ENCODE measurements around the gene BIRC2. TPM values are rescaled to one million over a fixed set of nuclear protein-coding genes. Genes with fewer than 3 reads are reported as not detected.

The BIRC2 gene
- total RNA-seq, 1 experiment from 2014 or later, result 36.1 TPM

DNA sequence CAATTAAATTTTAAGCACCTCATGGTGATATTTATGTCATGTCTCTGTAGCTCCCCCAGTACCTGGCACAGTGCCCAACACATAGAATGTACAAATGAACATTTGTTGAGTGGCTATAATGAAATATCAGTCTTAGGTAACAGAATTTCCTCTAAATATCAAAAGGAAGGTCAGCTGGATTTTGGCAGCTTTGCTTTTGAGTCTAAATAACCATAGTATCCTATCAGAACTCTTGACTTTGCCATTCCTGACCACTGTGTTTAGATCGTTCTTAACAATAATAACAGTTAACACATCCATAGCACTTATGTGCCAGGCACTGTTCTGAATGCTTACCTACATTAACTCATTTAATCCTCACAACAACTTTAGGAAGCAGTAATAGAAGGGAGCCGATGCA is 79.0 kb downstream of the BIRC2 start:
- Histone ChIP-seq H3K4me1 (ENCODE audit: insufficient read depth, low read length) (no peaks in the 10 kb centered on the region), H3F3A (ENCODE audit: low read length, unreplicated experiment) (no peaks in the 10 kb centered on the region), H4K20me1 (ENCODE audit: low read length) (no peaks in the 10 kb centered on the region; the same call in 1 of the 2 replicates), H3K79me2 (ENCODE audit: low read length) (peaks cover 45% of the 10 kb centered on the region), H3K4me2 (ENCODE audit: low read length) (no peak overlapping the region), H2AFZ (ENCODE audit: low read length) (no peak overlapping the region), H3K9me2 (replicated peaks; ENCODE audit: low read length) (no peaks in the 10 kb centered on the region), H3K9ac (ENCODE audit: low read length) (no peak overlapping the region), H3K4me3 (ENCODE audit: low read length) (no peak overlapping the region), H3K27ac (ENCODE audit: low read length) (no peak overlapping the region), H3K9me3 (ENCODE audit: low read length) (no peaks in the 10 kb centered on the region), H3K27me3 (ENCODE audit: low read length) (no peaks in the 10 kb centered on the region), H3K36me3 (ENCODE audit: low read depth, low read length) (no peaks in the 10 kb centered on the region)
- ChIA-PET POLR2A (ENCODE audit: unreplicated experiment) (interaction anchor here (0.7 kb wide), 1 partner anchor 511 kb away, joined by 49 read pairs; the partner anchor contains the start of gene CEP126), CTCF (no interaction called here)
- no TSS peak for BruUV-seq (replicated peaks)
- intact Hi-C loops (cut with micrococcal nuclease), result no loop called here
- TF ChIP-seq EZH2 (IDR thresholded peaks at IDR 0.05; ENCODE audit: low read length, unreplicated experiment) (no peak), EZH2phosphoT487 (IDR thresholded peaks at IDR 0.05; ENCODE audit: borderline replicate concordance, low read length) (no peak)
- TF ChIP-seq, protein P1, sequence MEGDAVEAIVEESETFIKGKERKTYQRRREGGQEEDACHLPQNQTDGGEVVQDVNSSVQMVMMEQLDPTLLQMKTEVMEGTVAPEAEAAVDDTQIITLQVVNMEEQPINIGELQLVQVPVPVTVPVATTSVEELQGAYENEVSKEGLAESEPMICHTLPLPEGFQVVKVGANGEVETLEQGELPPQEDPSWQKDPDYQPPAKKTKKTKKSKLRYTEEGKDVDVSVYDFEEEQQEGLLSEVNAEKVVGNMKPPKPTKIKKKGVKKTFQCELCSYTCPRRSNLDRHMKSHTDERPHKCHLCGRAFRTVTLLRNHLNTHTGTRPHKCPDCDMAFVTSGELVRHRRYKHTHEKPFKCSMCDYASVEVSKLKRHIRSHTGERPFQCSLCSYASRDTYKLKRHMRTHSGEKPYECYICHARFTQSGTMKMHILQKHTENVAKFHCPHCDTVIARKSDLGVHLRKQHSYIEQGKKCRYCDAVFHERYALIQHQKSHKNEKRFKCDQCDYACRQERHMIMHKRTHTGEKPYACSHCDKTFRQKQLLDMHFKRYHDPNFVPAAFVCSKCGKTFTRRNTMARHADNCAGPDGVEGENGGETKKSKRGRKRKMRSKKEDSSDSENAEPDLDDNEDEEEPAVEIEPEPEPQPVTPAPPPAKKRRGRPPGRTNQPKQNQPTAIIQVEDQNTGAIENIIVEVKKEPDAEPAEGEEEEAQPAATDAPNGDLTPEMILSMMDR (conservative IDR thresholded peaks at IDR 0.05; ENCODE audit: low read depth, low read length), result no peak
- ATAC-seq, result no peak
- no peak for DNase-seq

DNA sequence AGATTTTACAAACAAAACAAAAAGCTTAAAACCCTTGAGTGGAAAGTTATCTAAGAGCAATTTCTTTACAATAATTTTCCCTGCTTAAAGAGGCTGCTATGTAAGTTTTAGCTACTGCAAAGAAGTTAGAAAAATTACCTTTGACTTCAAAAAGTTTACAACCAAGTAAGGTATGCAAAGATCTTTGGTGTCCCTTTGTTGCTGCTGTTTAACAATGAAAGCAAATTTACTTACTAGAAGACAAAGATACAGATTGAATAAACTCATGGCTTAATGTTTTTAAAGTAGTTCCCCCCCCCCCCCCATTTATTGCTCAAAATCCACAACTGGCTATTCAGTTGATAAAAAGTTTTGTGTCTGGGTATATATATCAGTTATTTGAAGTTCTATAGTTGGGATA is 79.6 kb downstream of the BIRC2 start:
- Histone ChIP-seq H3K9ac (ENCODE audit: low read length) (no peak overlapping the region), H3K36me3 (ENCODE audit: low read depth, low read length) (peaks cover 3% of the 10 kb centered on the region; the same call in 1 of the 2 replicates), H2AFZ (ENCODE audit: low read length) (no peak overlapping the region), H3K79me2 (ENCODE audit: low read length) (peaks cover 46% of the 10 kb centered on the region), H3K4me3 (ENCODE audit: low read length) (no peak overlapping the region), H3K27me3 (ENCODE audit: low read length) (no peaks in the 10 kb centered on the region), H3K4me1 (ENCODE audit: insufficient read depth, low read length) (no peaks in the 10 kb centered on the region), H3K4me2 (ENCODE audit: low read length) (no peak overlapping the region), H3F3A (ENCODE audit: low read length, unreplicated experiment) (no peaks in the 10 kb centered on the region), H3K27ac (ENCODE audit: low read length) (no peak overlapping the region), H3K9me3 (ENCODE audit: low read length) (no peaks in the 10 kb centered on the region), H4K20me1 (ENCODE audit: low read length) (no peaks in the 10 kb centered on the region; the same call in 1 of the 2 replicates), H3K9me2 (replicated peaks; ENCODE audit: low read length) (no peaks in the 10 kb centered on the region)
- BruUV-seq (replicated peaks), result no TSS peak
- ATAC-seq (no peak), DNase-seq (no peak)
- ChIA-PET CTCF (no interaction called here), POLR2A (ENCODE audit: unreplicated experiment) (interaction anchor here (0.7 kb wide), 2 partner anchors 114 to 512 kb away, joined by 15 to 49 read pairs; partner anchors contain the start of gene CEP126)
- TF ChIP-seq EZH2phosphoT487 (IDR thresholded peaks at IDR 0.05; ENCODE audit: borderline replicate concordance, low read length) (no peak), EZH2 (IDR thresholded peaks at IDR 0.05; ENCODE audit: low read length, unreplicated experiment) (no peak)
- TF ChIP-seq, protein P1 (conservative IDR thresholded peaks at IDR 0.05; ENCODE audit: low read depth, low read length), result no peak
- intact Hi-C loops (cut with micrococcal nuclease), result no loop called here

DNA sequence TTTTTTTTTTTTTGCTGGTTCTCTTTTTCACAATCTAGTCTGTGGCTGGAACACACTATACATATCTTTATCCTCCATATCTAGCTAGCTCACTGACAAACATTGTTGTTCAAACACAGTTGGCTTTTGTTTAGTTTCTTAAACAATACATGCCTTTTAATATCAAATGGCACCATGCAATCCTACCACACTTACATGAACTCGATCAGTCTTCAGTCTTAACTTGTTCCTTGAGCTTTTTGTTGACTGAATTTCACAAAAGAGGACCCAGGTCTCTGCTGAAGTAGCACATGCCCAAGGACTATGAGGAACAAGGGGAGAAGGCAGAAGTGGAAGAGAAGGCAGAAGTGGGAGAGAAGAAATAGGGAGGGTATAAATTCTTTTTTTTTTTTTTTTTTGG is 80.1 kb downstream of the BIRC2 start:
- H3K9me3 ChIP-seq (ENCODE audit: low read length), result no peaks in the 10 kb centered on the region
- intact Hi-C loops (cut with micrococcal nuclease), result no loop called here
- H3F3A ChIP-seq (ENCODE audit: low read length, unreplicated experiment), result no peaks in the 10 kb centered on the region
- H3K9me2 ChIP-seq (replicated peaks; ENCODE audit: low read length), result no peaks in the 10 kb centered on the region
- ChIA-PET CTCF (no interaction called here), POLR2A (ENCODE audit: unreplicated experiment) (interaction anchor here (0.7 kb wide), 1 partner anchor 114 kb away, joined by 15 read pairs; no protein-coding TSS in a partner anchor)
- peaks cover 42% of the 10 kb centered on the region for H3K79me2 ChIP-seq (ENCODE audit: low read length)
- H3K9ac ChIP-seq (ENCODE audit: low read length), result no peak overlapping the region
- BruUV-seq (replicated peaks), result no TSS peak
- no peak for TF ChIP-seq EZH2 (IDR thresholded peaks at IDR 0.05; ENCODE audit: low read length, unreplicated experiment)
- TF ChIP-seq EZH2phosphoT487 (IDR thresholded peaks at IDR 0.05; ENCODE audit: borderline replicate concordance, low read length), result no peak
- TF ChIP-seq, protein P1 (conservative IDR thresholded peaks at IDR 0.05; ENCODE audit: low read depth, low read length), result no peak
- H3K4me1 ChIP-seq (ENCODE audit: insufficient read depth, low read length), result no peaks in the 10 kb centered on the region
- ATAC-seq (no peak), DNase-seq (no peak)
- H4K20me1 ChIP-seq (ENCODE audit: low read length), result no peaks in the 10 kb centered on the region; the same call in 1 of the 2 replicates
- H2AFZ ChIP-seq (ENCODE audit: low read length), result no peak overlapping the region
- no peak overlapping the region for H3K4me2 ChIP-seq (ENCODE audit: low read length)
- H3K4me3 ChIP-seq (ENCODE audit: low read length), result no peak overlapping the region
- H3K27ac ChIP-seq (ENCODE audit: low read length), result no peak overlapping the region
- H3K27me3 ChIP-seq (ENCODE audit: low read length), result no peaks in the 10 kb centered on the region
- peaks cover 8% of the 10 kb centered on the region for H3K36me3 ChIP-seq (ENCODE audit: low read depth, low read length)
